Ecto neural progenitor cell (in vitro differentiated cells): ENCODE results near the gene PTPRM.

Source experiments
- DNase-seq: peaks from one replicate; pipeline ENCODE4 v3.0.0-alpha.2; 2018; ENCODE audit warnings: low spot score

PTPRM gene

GRCh38 chr18:8400193-8400752, 833.2 kb downstream of the PTPRM start:
- DNase-seq, result no peak

- no peak for DNase-seq
Observed at GRCh38 chr18:8400825-8401224, 833.7 kb downstream of the PTPRM start.

- no peak for DNase-seq
Observed at GRCh38 chr18:8401606-8402005, 834.5 kb downstream of the PTPRM start.

- no peak for DNase-seq
Observed at GRCh38 chr18:8402237-8402636, 835.1 kb downstream of the PTPRM start.

GRCh38 chr18:8403713-8404112, 836.6 kb downstream of the PTPRM start:
- DNase-seq, result no peak

- DNase-seq, result no peak
Observed at GRCh38 chr18:8406186-8406867, 839.2 kb downstream of the PTPRM start.

GRCh38 chr18:8406868-8407250, 839.7 kb downstream of the PTPRM start:
- DNase-seq, result no peak

GRCh38 chr18:8409151-8409550, 842.0 kb downstream of the PTPRM start:
- no peak for DNase-seq

GRCh38 chr18:8411492-8411891, 844.4 kb downstream of the PTPRM start:
- no peak for DNase-seq

GRCh38 chr18:8412117-8412516, 845.0 kb downstream of the PTPRM start:
- DNase-seq, result no peak

- DNase-seq, result no peak
Observed at GRCh38 chr18:8413189-8413588, 846.1 kb downstream of the PTPRM start.

GRCh38 chr18:8413751-8414150, 846.6 kb downstream of the PTPRM start:
- DNase-seq, result no peak

GRCh38 chr18:8416212-8417019, 849.3 kb downstream of the PTPRM start:
- no peak for DNase-seq

- no peak for DNase-seq
Observed at GRCh38 chr18:8422391-8422790, 855.3 kb downstream of the PTPRM start.

- no peak for DNase-seq
Observed at GRCh38 chr18:8423051-8423557, 856.0 kb downstream of the PTPRM start.

- DNase-seq, result no peak
Observed at GRCh38 chr18:8424481-8424880, 857.4 kb downstream of the PTPRM start.

- no peak for DNase-seq
Observed at GRCh38 chr18:8424917-8425725, 858.0 kb downstream of the PTPRM start.

GRCh38 chr18:8426401-8426800, 859.3 kb downstream of the PTPRM start:
- DNase-seq, result no peak

GRCh38 chr18:8427339-8427738, 860.2 kb downstream of the PTPRM start:
- no peak for DNase-seq

GRCh38 chr18:8428951-8429350, 861.8 kb downstream of the PTPRM start:
- DNase-seq, result no peak

- no peak for DNase-seq
Observed at GRCh38 chr18:8431036-8431435, 863.9 kb downstream of the PTPRM start.

- DNase-seq, result no peak
Observed at GRCh38 chr18:8433323-8433722, 866.2 kb downstream of the PTPRM start.
